Tibial artery (tissue), 4 donors: Measurements from ENCODE around the gene PDE4B.

Experiments used
- DNase-seq, 2 donors: peaks; one replicate each; pipeline ENCODE4 v3.0.0-alpha.2; 2019
- H3K27ac ChIP-seq, 2 donors: fragments of 200-600 bp; sonication (generic) in 1 of 2; 1 replicate in 1 of 2; 2 replicates in 1 of 2; pipeline ENCODE4 v1.5.1; 2018 to 2019; ENCODE audit warnings: mild to moderate bottlenecking in 1 of 2
- H3K27me3 ChIP-seq, 2 donors: fragments of 200-600 bp; sonication (generic) in 1 of 2; one replicate each; pipeline versions ENCODE4 v1.5.1 to v1.6.0; 2016 to 2019
- H3K36me3 ChIP-seq, 3 donors: fragments of 200-600 bp; sonication (generic) in 2 of 3; one replicate each; pipeline ENCODE4 v1.5.1; 2016 to 2019; ENCODE audit warnings: mild to moderate bottlenecking in 2 of 3
- H3K4me1 ChIP-seq, 4 donors: fragments of 200-600 bp; sonication (generic) in 2 of 4; 1 replicate in 3 of 4; 2 replicates in 1 of 4; pipeline ENCODE4 v1.5.1; 2016 to 2019
- H3K4me3 ChIP-seq, 2 donors: fragments of 200-600 bp; sonication (generic) in 1 of 2; 1 replicate in 1 of 2; 2 replicates in 1 of 2; pipeline ENCODE4 v1.5.1; 2018 to 2019; ENCODE audit warnings: mild to moderate bottlenecking in 2 of 2
- H3K9me3 ChIP-seq, 3 donors: fragments of 200-600 bp; sonication (generic) in 1 of 3; one replicate each; pipeline ENCODE4 v1.5.1; 2016 to 2019
- CTCF ChIP-seq, 2 experiments: fragments of 200-600 bp in 1 of 2; fragments of 450-650 bp in 1 of 2; IDR thresholded peaks; one replicate each; pipeline ENCODE4 v1.5.1; 2017 to 2019; ENCODE audit warnings: antibody characterized with exemption in 2 of 2, mild to moderate bottlenecking in 1 of 2, moderate library complexity in 1 of 2
- intact Hi-C: fragments of 100-400 bp; cut with DNase I; formaldehyde crosslinking; loops from one replicate; pipeline ENCODE4 v1.15.0; 2023; ENCODE audit warnings: low total_unique reads

PDE4B gene

GRCh38 chr1:65894738-65895605, 102.3 kb downstream of the PDE4B start:
- intact Hi-C loops: no loop called here
- H3K4me1 ChIP-seq: no peaks in the 10 kb centered on the region
- H3K4me3 ChIP-seq: no peak overlapping the region
- H3K27me3 ChIP-seq: no peaks in the 10 kb centered on the region
- H3K27ac ChIP-seq: no peak overlapping the region
- TF ChIP-seq CTCF (IDR thresholded peaks at IDR 0.05): no peak
- DNase-seq: no peak
- no peaks in the 10 kb centered on the region for H3K9me3 ChIP-seq
- no peaks in the 10 kb centered on the region for H3K36me3 ChIP-seq

- no peaks in the 10 kb centered on the region for H3K4me1 ChIP-seq
- no peaks in the 10 kb centered on the region for H3K9me3 ChIP-seq
- H3K4me3 ChIP-seq: no peak overlapping the region
- H3K27me3 ChIP-seq: no peaks in the 10 kb centered on the region
- intact Hi-C loops: no loop called here
- no peaks in the 10 kb centered on the region for H3K36me3 ChIP-seq
- H3K27ac ChIP-seq: no peak overlapping the region
- DNase-seq: no peak
- TF ChIP-seq CTCF (IDR thresholded peaks at IDR 0.05): no peak
Measured at GRCh38 chr1:65896721-65897120, 104.0 kb downstream of the PDE4B start.

GRCh38 chr1:65897485-65897884, 104.8 kb downstream of the PDE4B start:
- no peak for TF ChIP-seq CTCF (IDR thresholded peaks at IDR 0.05)
- no peaks in the 10 kb centered on the region for H3K4me1 ChIP-seq
- H3K4me3 ChIP-seq: no peak overlapping the region
- H3K36me3 ChIP-seq: no peaks in the 10 kb centered on the region
- no peak for DNase-seq
- no peaks in the 10 kb centered on the region for H3K9me3 ChIP-seq
- no peak overlapping the region for H3K27ac ChIP-seq
- H3K27me3 ChIP-seq: no peaks in the 10 kb centered on the region
- intact Hi-C loops: no loop called here

GRCh38 chr1:65904681-65905083, 112.0 kb downstream of the PDE4B start:
- DNase-seq: no peak
- intact Hi-C loops: no loop called here
- H3K9me3 ChIP-seq: no peaks in the 10 kb centered on the region

GRCh38 chr1:65910432-65910831, 117.7 kb downstream of the PDE4B start:
- H3K4me3 ChIP-seq: no peak overlapping the region
- intact Hi-C loops: no loop called here
- TF ChIP-seq CTCF (IDR thresholded peaks at IDR 0.05): no peak
- H3K9me3 ChIP-seq: no peaks in the 10 kb centered on the region
- no peak overlapping the region for H3K27ac ChIP-seq
- H3K4me1 ChIP-seq: no peaks in the 10 kb centered on the region
- H3K27me3 ChIP-seq: no peaks in the 10 kb centered on the region
- no peaks in the 10 kb centered on the region for H3K36me3 ChIP-seq
- DNase-seq: no peak

More at GRCh38 chr1:65904681-65905083, 112.0 kb downstream of the PDE4B start:
- H3K4me1 ChIP-seq: no peaks in the 10 kb centered on the region
- no peak for TF ChIP-seq CTCF (IDR thresholded peaks at IDR 0.05)
- no peak overlapping the region for H3K27ac ChIP-seq
- no peaks in the 10 kb centered on the region for H3K36me3 ChIP-seq
- no peaks in the 10 kb centered on the region for H3K27me3 ChIP-seq
- H3K4me3 ChIP-seq: no peak overlapping the region
